Measurements from ENCODE around the gene DYRK4. TPM values are rescaled to one million over a fixed set of nuclear protein-coding genes. Genes with fewer than 3 reads are reported as not detected.

Gene DYRK4
- total RNA-seq, 4 donors from 2014 or later: 13.0 to 32.6 (median 18.1) TPM

GRCh38 chr12:4586500-4586899, 24.5 kb downstream of the DYRK4 start:
- TF ChIP-seq CTCF (IDR thresholded peaks at IDR 0.05): no peak
- TF ChIP-seq POLR2A (IDR thresholded peaks at IDR 0.05): no peak
- Histone ChIP-seq H3K9me3 (no peaks in the 10 kb centered on the region), H3K36me3 (no peaks in the 10 kb centered on the region), H3K4me1 (no peaks in the 10 kb centered on the region), H3K27me3 (peaks cover 0 to 51% (median 0%) of the 10 kb centered on the region in 4 donors), H3K4me3 (no peak overlapping the region), H3K27ac (no peak overlapping the region)
- intact Hi-C loops (cut with DNase I): no loop called here
- no peak for DNase-seq
- WGBS, 2 donors: 42 to 43% methylated on average over 5 of the region's 5 CpGs

GRCh38 chr12:4587108-4587507, 25.1 kb downstream of the DYRK4 start:
- Histone ChIP-seq H3K27me3 (peaks cover 0 to 54% (median 0%) of the 10 kb centered on the region in 4 donors), H3K4me3 (no peak overlapping the region), H3K9me3 (no peaks in the 10 kb centered on the region), H3K27ac (no peak overlapping the region), H3K4me1 (no peaks in the 10 kb centered on the region), H3K36me3 (no peaks in the 10 kb centered on the region)
- WGBS, 2 donors: 54 to 64% methylated on average over 9 of the region's 9 CpGs
- TF ChIP-seq POLR2A (IDR thresholded peaks at IDR 0.05): no peak
- no peak for TF ChIP-seq CTCF (IDR thresholded peaks at IDR 0.05)
- intact Hi-C loops (cut with DNase I): no loop called here
- no peak for DNase-seq

- H3K4me3 ChIP-seq: no peak overlapping the region
- intact Hi-C loops (cut with DNase I): no loop called here
- TF ChIP-seq CTCF (IDR thresholded peaks at IDR 0.05) (no peak), POLR2A (IDR thresholded peaks at IDR 0.05) (no peak)
- no peak overlapping the region for H3K27ac ChIP-seq
- no peaks in the 10 kb centered on the region for H3K9me3 ChIP-seq
- WGBS, 2 donors: 89 to 96% methylated on average over 3 of the region's 3 CpGs
- peaks cover 0 to 70% (median 0%) of the 10 kb centered on the region in 4 donors for H3K27me3 ChIP-seq
- no peak for DNase-seq
- H3K36me3 ChIP-seq: no peaks in the 10 kb centered on the region
- H3K4me1 ChIP-seq: no peaks in the 10 kb centered on the region
Measured at GRCh38 chr12:4588916-4589315, 26.9 kb downstream of the DYRK4 start.

GRCh38 chr12:4589941-4590340, 27.9 kb downstream of the DYRK4 start:
- Histone ChIP-seq H3K36me3 (no peaks in the 10 kb centered on the region), H3K4me3 (no peak overlapping the region), H3K9me3 (no peaks in the 10 kb centered on the region), H3K27me3 (peaks cover 0 to 73% (median 0%) of the 10 kb centered on the region in 4 donors), H3K27ac (no peak overlapping the region), H3K4me1 (no peaks in the 10 kb centered on the region)
- no peak for DNase-seq
- WGBS, 2 donors: 45 to 65% methylated on average over 2 of the region's 2 CpGs
- intact Hi-C loops (cut with DNase I): no loop called here
- TF ChIP-seq CTCF (IDR thresholded peaks at IDR 0.05) (no peak), POLR2A (IDR thresholded peaks at IDR 0.05) (no peak)

- 65 to 71% methylated on average over 6 of the region's 7 CpGs for WGBS, 2 donors
- Histone ChIP-seq H3K4me3 (no peak overlapping the region), H3K36me3 (no peaks in the 10 kb centered on the region), H3K9me3 (no peaks in the 10 kb centered on the region), H3K27ac (no peak overlapping the region), H3K27me3 (peaks cover 0 to 75% (median 0%) of the 10 kb centered on the region in 4 donors), H3K4me1 (no peaks in the 10 kb centered on the region)
- TF ChIP-seq CTCF (IDR thresholded peaks at IDR 0.05) (no peak), POLR2A (IDR thresholded peaks at IDR 0.05) (no peak)
- DNase-seq: no peak
- intact Hi-C loops (cut with DNase I): no loop called here
Measured at GRCh38 chr12:4591180-4591687, 29.2 kb downstream of the DYRK4 start.
